Measurements from ENCODE around the gene USP49.

USP49 gene

GRCh38 chr6:41805830-41806774 is 89.1 kb downstream of the USP49 start:
- DNase-seq, result no peak

GRCh38 chr6:41801380-41801779 is 93.8 kb downstream of the USP49 start:
- DNase-seq, result no peak

- no peak for DNase-seq
Measured at GRCh38 chr6:41799559-41799911, 95.6 kb downstream of the USP49 start.

GRCh38 chr6:41798901-41799558 is 96.1 kb downstream of the USP49 start:
- no peak for DNase-seq

GRCh38 chr6:41796474-41796873 is 98.7 kb downstream of the USP49 start:
- no peak for DNase-seq

GRCh38 chr6:41791984-41792383 is 103.2 kb downstream of the USP49 start:
- no peak for DNase-seq

GRCh38 chr6:41791305-41791704 is 103.9 kb downstream of the USP49 start:
- DNase-seq, result no peak

- no peak for DNase-seq
Measured at GRCh38 chr6:41790045-41790444, 105.1 kb downstream of the USP49 start.

- DNase-seq, result no peak
Measured at GRCh38 chr6:41789390-41789724, 105.8 kb downstream of the USP49 start.

- DNase-seq, result peak; percentile 91 to 96
Measured at GRCh38 chr6:41787219-41787917, 107.8 kb downstream of the USP49 start, which contains the start of gene TOMM6. Gene TOMM6, plus strand, starts transcription at chr6:41787694. Its CDS starts 4 bp downstream, at chr6:41787698.

GRCh38 chr6:41786451-41787218 is 108.5 kb downstream of the USP49 start:
- DNase-seq, result peak; percentile 80 to 90

GRCh38 chr6:41785689-41786450 is 109.3 kb downstream of the USP49 start:
- DNase-seq, result no peak

- DNase-seq, result no peak
Measured at GRCh38 chr6:41785254-41785653, 109.9 kb downstream of the USP49 start.

GRCh38 chr6:41784581-41785171 is 110.5 kb downstream of the USP49 start:
- DNase-seq, result no peak

GRCh38 chr6:41783106-41783780 is 111.9 kb downstream of the USP49 start:
- DNase-seq, result no peak

GRCh38 chr6:41781366-41781730 is 113.8 kb downstream of the USP49 start:
- no peak for DNase-seq

- no peak for DNase-seq
Measured at GRCh38 chr6:41780551-41781365, 114.4 kb downstream of the USP49 start, which contains the start of gene PRICKLE4. Gene PRICKLE4, plus strand, starts transcription at chr6:41780782. Its CDS starts 2,692 bp downstream, at chr6:41783474.

GRCh38 chr6:41779788-41780550 is 115.2 kb downstream of the USP49 start, which contains the start of gene FRS3:
Gene FRS3, minus strand, starts transcription at chr6:41779900. Its CDS starts 2,913 bp downstream, at chr6:41776987.
- DNase-seq, result peak; percentile 97 to 99

GRCh38 chr6:41779336-41779735 is 115.8 kb downstream of the USP49 start:
- no peak for DNase-seq
